Mucosa of rectum (tissue), 2 donors: ENCODE data around the gene KATNAL1.
"Not testable (repeated sequence)": the region's sequence is repeated elsewhere in the genome, so short reads cannot be mapped to it uniquely, and the experiment has no call there.

Experiments
- H3K27ac ChIP-seq, 2 donors: one replicate each; pipeline ENCODE4 v1.7.0; 2013; ENCODE audit warnings: inconsistent platforms in 2 of 2, low read depth in 2 of 2, low read length in 2 of 2
- H3K27me3 ChIP-seq, 2 donors: one replicate each; pipeline ENCODE4 v1.7.0; 2013; ENCODE audit warnings: low read length in 2 of 2; ENCODE audit not compliant: control insufficient read depth in 2 of 2, insufficient read depth in 2 of 2
- H3K36me3 ChIP-seq, 2 donors: one replicate each; pipeline ENCODE4 v1.7.0; 2013; ENCODE audit warnings: low read length in 2 of 2; ENCODE audit not compliant: control insufficient read depth in 2 of 2, insufficient read depth in 2 of 2
- H3K4me1 ChIP-seq, 2 donors: one replicate each; pipeline ENCODE4 v1.7.0; 2013; ENCODE audit warnings: low read length in 2 of 2, mild to moderate bottlenecking in 1 of 2; ENCODE audit not compliant: control insufficient read depth in 2 of 2, insufficient read depth in 2 of 2
- H3K4me3 ChIP-seq, 2 donors: one replicate each; pipeline ENCODE4 v1.7.0; 2013; ENCODE audit warnings: low read length in 2 of 2
- H3K9ac ChIP-seq, 2 donors: one replicate each; pipeline ENCODE4 v1.7.0; 2013; ENCODE audit warnings: low read length in 2 of 2, low read depth in 1 of 2, mild to moderate bottlenecking in 1 of 2
- H3K9me3 ChIP-seq, 2 donors: one replicate each; pipeline ENCODE4 v1.7.0; 2013; ENCODE audit warnings: low read length in 2 of 2; ENCODE audit not compliant: control insufficient read depth in 2 of 2
- donor health status: healthy.
- donor health status: Normal muscosa, but diverticular disease.

KATNAL1 gene

DNA sequence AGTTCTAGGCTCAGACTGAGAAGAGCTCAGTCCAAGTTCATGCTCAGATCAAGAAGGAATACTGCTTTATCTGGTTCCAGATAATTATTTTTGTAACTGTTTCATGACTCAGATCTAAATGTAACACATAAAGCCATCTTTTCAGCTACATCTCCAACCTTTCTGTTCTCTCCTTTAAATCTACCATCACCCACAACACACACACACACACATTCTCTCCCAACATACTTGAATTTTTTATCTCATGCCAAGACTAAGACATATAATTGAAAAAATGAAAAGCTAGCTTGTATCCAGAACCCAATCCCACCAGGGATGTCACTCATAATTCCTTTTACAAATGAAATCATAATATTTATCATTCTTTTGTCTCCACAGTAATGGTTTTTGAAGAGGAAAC lies 7.6 kb downstream of the KATNAL1 start:
- Histone ChIP-seq H3K4me1 (no peaks in the 10 kb centered on the region), H3K4me3 (no peak overlapping the region), H3K36me3 (no peaks in the 10 kb centered on the region), H3K27me3 (no peaks in the 10 kb centered on the region), H3K27ac (no peak overlapping the region), H3K9me3 (no peaks in the 10 kb centered on the region), H3K9ac (no peak overlapping the region)

DNA sequence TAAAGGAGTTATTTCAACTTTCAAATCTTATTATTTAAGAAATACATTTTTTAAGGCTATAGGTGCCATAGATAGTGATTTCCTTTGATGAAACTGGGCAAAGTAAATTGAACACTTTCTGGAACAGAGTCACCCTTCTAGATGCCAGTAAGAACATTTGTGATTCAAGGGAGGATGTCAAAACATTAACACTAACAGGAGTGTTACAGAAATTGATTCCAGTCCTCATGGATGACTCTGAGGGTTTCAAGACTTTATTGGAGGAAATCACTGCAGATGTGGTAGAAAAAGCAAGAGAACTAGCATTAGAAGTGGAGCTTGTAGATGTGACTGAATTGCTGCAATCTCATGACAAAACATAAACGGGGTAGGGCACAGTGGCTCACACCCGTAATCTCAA lies 12.2 kb downstream of the KATNAL1 start:
- Histone ChIP-seq H3K9me3 (no peaks in the 10 kb centered on the region), H3K4me1 (peaks cover 0 to 4% of the 10 kb centered on the region in 2 donors), H3K27ac (no peak overlapping the region)

DNA sequence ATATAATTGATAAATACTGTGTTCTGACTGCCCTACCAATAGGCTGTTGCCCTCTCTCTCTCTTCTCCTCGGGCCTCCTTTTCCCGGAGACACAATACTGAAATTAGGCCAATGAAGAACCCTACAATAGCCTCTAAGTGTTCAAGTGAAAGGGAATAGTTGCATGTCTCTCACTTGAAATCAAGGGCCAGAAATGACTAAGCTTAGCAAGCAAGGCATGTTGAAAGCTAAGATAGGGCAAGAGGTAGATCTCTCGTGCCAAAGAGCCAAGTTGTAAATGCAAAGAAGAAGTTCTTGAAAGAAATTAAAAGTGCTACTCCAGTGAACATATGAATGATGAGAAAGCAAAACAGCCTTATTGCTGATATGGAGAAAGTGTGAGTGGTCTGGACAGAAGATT lies 13.3 kb downstream of the KATNAL1 start:
- Histone ChIP-seq H3K27ac (no peak overlapping the region), H3K36me3 (no peaks in the 10 kb centered on the region), H3K4me1 (peaks cover 0 to 4% of the 10 kb centered on the region in 2 donors), H3K27me3 (no peaks in the 10 kb centered on the region), H3K4me3 (no peak overlapping the region), H3K9me3 (no peaks in the 10 kb centered on the region), H3K9ac (no peak overlapping the region)

More for the DNA sequence above, 12.2 kb downstream of the KATNAL1 start:
- H3K27me3 ChIP-seq = no peaks in the 10 kb centered on the region
- no peak overlapping the region for H3K4me3 ChIP-seq
- H3K9ac ChIP-seq = no peak overlapping the region
- H3K36me3 ChIP-seq = no peaks in the 10 kb centered on the region

DNA sequence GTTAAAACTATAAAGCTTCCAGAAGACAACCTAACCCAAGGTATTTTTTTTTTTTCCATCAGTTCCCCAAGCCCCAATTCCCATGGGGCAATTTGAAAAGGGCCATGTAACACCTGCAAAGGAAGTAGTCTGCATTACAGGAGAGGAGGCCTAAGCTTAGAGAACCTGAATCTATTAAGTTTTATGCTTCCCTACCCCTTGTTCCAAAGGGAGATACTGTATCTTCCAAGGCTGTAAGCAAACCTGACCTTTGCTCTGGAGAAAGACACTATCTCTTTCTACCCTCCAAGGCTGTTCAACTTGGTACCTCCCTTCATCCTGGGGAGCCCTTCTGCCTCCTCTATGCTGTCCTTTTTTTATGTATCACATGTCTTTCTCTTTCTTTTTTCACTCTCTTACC lies 15.0 kb downstream of the KATNAL1 start:
- Histone ChIP-seq H3K27me3 (no peaks in the 10 kb centered on the region), H3K9me3 (no peaks in the 10 kb centered on the region), H3K36me3 (no peaks in the 10 kb centered on the region), H3K4me3 (no peak overlapping the region), H3K4me1 (peaks cover 0 to 4% of the 10 kb centered on the region in 2 donors), H3K27ac (no peak overlapping the region), H3K9ac (no peak overlapping the region)

DNA sequence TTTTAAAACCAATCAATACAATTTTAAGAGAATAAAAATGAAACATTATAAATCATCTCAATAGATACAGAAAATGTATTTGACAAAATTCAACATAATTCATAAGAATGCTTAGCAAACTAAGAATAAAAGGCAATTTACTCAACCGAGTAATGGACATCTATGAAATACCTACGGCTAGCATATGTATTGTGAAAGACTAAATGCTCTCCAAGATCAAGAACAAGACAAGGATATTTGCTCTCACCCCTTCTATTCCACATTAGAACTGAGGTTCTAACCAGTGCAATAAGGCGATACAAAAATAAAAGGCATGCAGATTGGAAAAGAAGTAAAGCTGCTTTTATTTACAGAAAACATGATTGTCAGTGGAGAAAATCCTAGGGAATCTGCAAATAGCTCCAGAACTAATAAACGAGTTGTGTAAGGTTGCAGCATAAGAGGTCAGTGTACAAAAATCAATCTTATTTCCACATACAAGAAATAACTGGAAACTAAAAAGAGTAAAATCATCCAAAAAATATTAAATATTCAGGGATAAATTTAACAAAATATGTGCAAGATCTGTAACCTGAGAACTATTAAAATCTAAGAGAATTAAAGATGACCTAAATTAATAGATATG lies 16.4 kb downstream of the KATNAL1 start:
- Histone ChIP-seq H3K27ac (no peak overlapping the region), H3K4me1 (peaks cover 0 to 4% of the 10 kb centered on the region in 2 donors), H3K36me3 (no peaks in the 10 kb centered on the region), H3K4me3 (no peak overlapping the region), H3K9me3 (no peaks in the 10 kb centered on the region), H3K9ac (no peak overlapping the region), H3K27me3 (no peaks in the 10 kb centered on the region)

DNA sequence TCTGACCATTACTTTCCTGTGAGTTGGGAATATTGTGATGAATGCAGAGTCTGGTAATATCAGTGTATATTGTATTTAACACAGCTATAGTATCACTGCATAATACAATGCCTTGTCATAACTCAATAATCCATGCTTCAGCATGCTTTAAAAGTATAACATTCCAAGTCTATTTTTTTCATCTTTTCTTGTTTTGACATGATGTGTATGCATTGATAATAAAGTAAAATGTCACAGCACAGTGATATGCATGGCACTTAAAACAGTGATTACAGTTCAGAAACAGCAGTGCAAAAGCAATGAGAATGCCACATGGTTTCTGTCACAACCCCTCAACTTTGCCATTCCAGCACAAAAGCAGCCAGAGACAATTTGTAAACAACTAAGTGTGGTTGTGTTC lies 17.8 kb downstream of the KATNAL1 start:
- no peak overlapping the region for H3K9ac ChIP-seq

DNA sequence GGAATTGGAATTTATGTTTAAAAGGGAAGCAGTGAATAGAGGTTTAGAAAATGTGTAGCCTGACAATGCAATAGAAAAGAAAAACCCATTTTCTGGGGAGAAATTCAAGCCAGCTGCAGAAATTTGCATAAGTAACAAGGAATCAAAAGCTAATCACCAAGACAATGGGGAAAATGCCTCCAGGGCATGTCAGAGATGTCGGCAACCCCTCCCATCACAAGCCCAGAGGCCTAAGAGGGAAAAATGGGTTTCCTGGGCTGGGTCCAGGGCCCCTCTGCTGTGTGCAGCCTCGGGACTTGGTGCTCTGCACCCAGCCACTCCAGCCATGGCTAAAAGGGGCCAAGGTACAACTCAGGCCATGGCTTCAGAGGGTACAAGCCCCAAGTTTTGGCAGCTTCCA lies 21.3 kb downstream of the KATNAL1 start:
- not testable (repeated sequence) for H3K27ac ChIP-seq, H3K36me3 ChIP-seq, H3K27me3 ChIP-seq, H3K4me1 ChIP-seq, H3K9ac ChIP-seq, H3K9me3 ChIP-seq, H3K4me3 ChIP-seq

More for the DNA sequence above, 17.8 kb downstream of the KATNAL1 start:
- no peaks in the 10 kb centered on the region for H3K36me3 ChIP-seq
- no peaks in the 10 kb centered on the region for H3K9me3 ChIP-seq
- H3K4me1 ChIP-seq = peaks cover 0 to 4% of the 10 kb centered on the region in 2 donors
- no peak overlapping the region for H3K4me3 ChIP-seq
- no peaks in the 10 kb centered on the region for H3K27me3 ChIP-seq
- no peak overlapping the region for H3K27ac ChIP-seq

DNA sequence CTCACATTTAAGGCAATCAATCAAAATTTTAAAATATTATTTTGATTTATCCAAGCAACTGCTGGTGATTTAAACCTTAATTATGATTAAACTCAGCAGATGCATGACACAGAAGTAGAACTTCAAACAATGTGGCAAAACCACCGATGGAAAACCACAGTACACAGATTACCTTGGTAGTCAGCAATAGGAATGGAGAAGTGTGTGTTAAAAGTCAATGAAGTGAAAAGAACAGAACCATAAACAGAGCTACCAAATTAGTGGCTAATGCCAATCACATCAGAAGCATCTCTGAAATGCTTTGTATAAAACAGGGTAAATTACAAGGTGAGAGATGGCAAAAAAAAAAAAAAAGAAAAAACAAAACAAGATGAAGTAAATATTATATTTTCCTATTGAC lies 31.2 kb downstream of the KATNAL1 start:
- Histone ChIP-seq H3K9ac (no peak overlapping the region), H3K27ac (no peak overlapping the region), H3K36me3 (no peaks in the 10 kb centered on the region), H3K4me3 (no peak overlapping the region), H3K9me3 (no peaks in the 10 kb centered on the region), H3K27me3 (no peaks in the 10 kb centered on the region), H3K4me1 (no peaks in the 10 kb centered on the region)

DNA sequence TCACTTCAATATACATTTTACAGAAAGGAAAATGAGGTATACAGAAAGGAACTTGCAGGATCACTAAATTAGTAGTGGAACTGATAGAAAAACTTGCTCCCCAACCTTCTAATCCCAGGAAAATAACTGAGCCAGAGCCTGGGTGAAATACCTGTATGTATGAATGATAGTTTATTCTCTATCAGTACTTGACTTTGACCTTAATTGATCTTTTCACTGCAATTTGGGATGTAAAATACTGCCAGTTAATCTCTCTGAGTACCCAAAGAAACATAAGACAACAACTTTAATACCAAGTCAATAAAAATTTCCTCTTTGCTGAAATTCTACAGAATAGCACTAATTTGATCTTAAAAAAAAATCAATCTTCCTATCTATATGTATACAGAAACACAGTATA lies 33.3 kb downstream of the KATNAL1 start:
- no peaks in the 10 kb centered on the region for H3K4me1 ChIP-seq
- H3K36me3 ChIP-seq = no peaks in the 10 kb centered on the region
- H3K27ac ChIP-seq = no peak overlapping the region
- H3K9ac ChIP-seq = no peak overlapping the region
- H3K27me3 ChIP-seq = no peaks in the 10 kb centered on the region
- no peaks in the 10 kb centered on the region for H3K9me3 ChIP-seq
- H3K4me3 ChIP-seq = no peak overlapping the region

DNA sequence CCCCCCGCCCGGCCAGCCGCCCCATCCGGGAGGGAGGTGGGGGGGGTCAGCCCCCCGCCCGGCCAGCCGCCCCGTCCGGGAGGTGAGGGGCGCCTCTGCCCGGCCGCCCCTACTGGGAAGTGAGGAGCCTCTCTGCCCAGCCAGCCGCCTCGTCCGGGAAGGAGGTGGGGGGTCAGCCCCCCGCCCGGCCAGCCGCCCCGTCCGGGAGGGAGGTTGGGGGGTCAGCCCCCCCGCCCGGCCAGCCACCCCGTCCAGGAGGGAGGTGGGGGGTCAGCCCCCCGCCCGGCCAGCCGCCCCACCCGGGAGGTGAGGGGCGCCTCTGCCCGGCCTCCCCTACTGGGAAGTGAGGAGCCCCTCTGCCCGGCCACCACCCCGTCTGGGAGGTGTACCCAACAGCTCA lies 37.3 kb downstream of the KATNAL1 start:
- H3K9me3 ChIP-seq, H3K27me3 ChIP-seq, H3K27ac ChIP-seq, H3K36me3 ChIP-seq, H3K9ac ChIP-seq, H3K4me3 ChIP-seq, H3K4me1 ChIP-seq: not testable (repeated sequence)

DNA sequence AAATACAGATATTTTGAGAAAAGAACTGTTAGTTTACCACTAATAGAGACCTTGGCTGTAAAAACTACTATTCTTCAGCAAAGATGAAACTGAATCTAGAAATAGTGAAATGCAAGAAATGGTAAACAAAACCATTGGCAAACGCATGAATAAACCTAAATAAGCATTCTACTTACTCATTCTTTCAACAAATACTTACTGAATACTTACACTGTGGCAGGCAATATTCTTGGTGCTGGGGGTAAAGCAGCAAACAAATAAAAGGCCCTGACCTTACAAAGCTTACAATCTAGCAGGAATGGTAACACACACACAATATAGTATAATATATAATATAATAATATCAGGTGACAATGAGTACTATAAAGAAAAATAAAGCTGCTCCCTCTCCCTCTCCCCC lies 38.7 kb downstream of the KATNAL1 start:
- Histone ChIP-seq H3K27ac (no peak overlapping the region), H3K36me3 (no peaks in the 10 kb centered on the region), H3K9me3 (no peaks in the 10 kb centered on the region), H3K9ac (no peak overlapping the region), H3K4me1 (no peaks in the 10 kb centered on the region), H3K27me3 (no peaks in the 10 kb centered on the region), H3K4me3 (no peak overlapping the region)
